Mammary epithelial cell (primary cell): ENCODE data around the gene LEKR1.

ENCODE experiments used
- CTCF ChIP-seq, 2 donors: IDR thresholded peaks in 1 of 2; conservative IDR thresholded peaks in 1 of 2; 2 replicates each; pipeline ENCODE4 v1.5.1; 2011 to 2012; ENCODE audit warnings: inconsistent platforms in 2 of 2, low read length in 2 of 2, mild to moderate bottlenecking in 2 of 2, control low read depth in 1 of 2, low read depth in 1 of 2; ENCODE audit not compliant: insufficient read depth in 1 of 2; ENCODE audit errors: extremely low read depth in 1 of 2
- EZH2 ChIP-seq: IDR thresholded peaks from 2 replicates; pipeline ENCODE4 v1.6.1; 2012; ENCODE audit warnings: low read length, inconsistent platforms, borderline replicate concordance

- TF ChIP-seq CTCF (conservative IDR thresholded peaks at IDR 0.05 in 1 of 2, IDR thresholded peaks at IDR 0.05 in 1 of 2; ENCODE audit: extremely low read depth in 1 of 2, insufficient read depth in 1 of 2, low read depth in 1 of 2, low read length in 2 of 2) (no peak), EZH2 (no peak)
Measured at GRCh38 chr3:156817646-156818272, 8.4 kb upstream of the LEKR1 start.
